H1 (cell line): ENCODE data around the gene WNK2.

ENCODE experiments used
- CTCF ChIP-seq, 3 experiments: IDR thresholded peaks; 1 replicate in 2 of 3; 2 replicates in 1 of 3; pipeline versions ENCODE4 v1.5.1 to v1.6.1; 2011; ENCODE audit warnings: low read length in 3 of 3, mild to moderate bottlenecking in 3 of 3, inconsistent platforms in 2 of 3, low read depth in 1 of 3, moderate library complexity in 1 of 3; ENCODE audit not compliant: insufficient read depth in 1 of 3; ENCODE audit errors: control extremely low read depth in 1 of 3
- EP300 ChIP-seq, 2 experiments: IDR thresholded peaks; 1 replicate in 1 of 2; 2 replicates in 1 of 2; pipeline ENCODE4 v1.6.1; 2011 to 2012; ENCODE audit warnings: low read depth in 2 of 2, low read length in 2 of 2, mild to moderate bottlenecking in 2 of 2, borderline replicate concordance in 1 of 2, inconsistent platforms in 1 of 2, moderate library complexity in 1 of 2
- FOSL1 ChIP-seq: IDR thresholded peaks from 2 replicates; pipeline ENCODE4 v1.6.1; 2011; ENCODE audit warnings: mild to moderate bottlenecking, low read depth, low read length, moderate library complexity; ENCODE audit not compliant: insufficient read depth
- JUN ChIP-seq: IDR thresholded peaks from 2 replicates; pipeline ENCODE4 v1.6.1; 2011; ENCODE audit warnings: low read depth, mild to moderate bottlenecking, improper control_type of control experiment, low read length
- MAX ChIP-seq: IDR thresholded peaks from 2 replicates; pipeline ENCODE4 v1.6.1; 2012; ENCODE audit warnings: inconsistent platforms
- POLR2A ChIP-seq, 2 experiments: IDR thresholded peaks; 1 replicate in 1 of 2; 2 replicates in 1 of 2; pipeline ENCODE4 v1.6.1; 2011; ENCODE audit warnings: low read depth in 2 of 2, low read length in 2 of 2, mild to moderate bottlenecking in 2 of 2; ENCODE audit errors: control extremely low read depth in 1 of 2
- POLR2AphosphoS5 ChIP-seq: IDR thresholded peaks from 2 replicates; pipeline ENCODE4 v1.6.1; 2011; ENCODE audit warnings: low read depth, low read length
- RFX5 ChIP-seq: IDR thresholded peaks from 2 replicates; pipeline ENCODE4 v1.6.1; 2011; ENCODE audit warnings: low read depth, low read length, improper control_type of control experiment, borderline replicate concordance
- SIX5 ChIP-seq: IDR thresholded peaks from 2 replicates; pipeline ENCODE4 v1.6.1; 2011; ENCODE audit warnings: mild to moderate bottlenecking, low read depth, low read length
- TEAD4 ChIP-seq: IDR thresholded peaks from 2 replicates; pipeline ENCODE4 v1.6.1; 2012; ENCODE audit warnings: low read depth, low read length, inconsistent platforms, mixed read lengths
- YY1 ChIP-seq: IDR thresholded peaks from 2 replicates; pipeline ENCODE4 v1.6.1; 2011; ENCODE audit warnings: low read depth, mild to moderate bottlenecking, low read length
- ZNF274 ChIP-seq: IDR thresholded peaks from 2 replicates; pipeline ENCODE4 v1.7.0; 2012; ENCODE audit warnings: low read length, borderline replicate concordance; ENCODE audit errors: extremely low read depth

GRCh38 chr9:93319301-93319991, 135.5 kb downstream of the WNK2 start:
- TF ChIP-seq EP300 (IDR thresholded peaks at IDR 0.05; ENCODE audit: borderline replicate concordance in 1 of 2, low read depth in 2 of 2, low read length in 2 of 2): no peak
- TF ChIP-seq CTCF (IDR thresholded peaks at IDR 0.05; ENCODE audit: control extremely low read depth in 1 of 3, insufficient read depth in 1 of 3, low read depth in 1 of 3, low read length in 3 of 3): no peak
- no peak; the same call in 1 of the 2 replicates for TF ChIP-seq POLR2AphosphoS5
- no peak for TF ChIP-seq FOSL1
- no peak for TF ChIP-seq RFX5
- TF ChIP-seq POLR2A (IDR thresholded peaks at IDR 0.05; ENCODE audit: control extremely low read depth in 1 of 2, low read depth in 2 of 2, low read length in 2 of 2): no peak
- TF ChIP-seq TEAD4: no peak
- TF ChIP-seq YY1: no peak
- no peak for TF ChIP-seq MAX
- TF ChIP-seq ZNF274: no peak
- no peak for TF ChIP-seq SIX5
- no peak for TF ChIP-seq JUN
